GM12878 (cell line): Measurements from ENCODE around the gene CBLN1. TPM values are rescaled to one million over a fixed set of nuclear protein-coding genes. Genes with fewer than 3 reads are reported as not detected.
"Not testable (repeated sequence)": the region's sequence is repeated elsewhere in the genome, so short reads cannot be mapped to it uniquely, and the experiment has no call there.

Source experiments
- ATAC-seq: fragments of 200-7000 bp; cut with Tn5 transposase; 3 replicates; pipeline ENCODE4 v1.9.1; 2020; ENCODE audit warnings: mild to moderate bottlenecking, moderate library complexity
- BruUV-seq: library from RNA; stranded (reverse); fragments of 400-500 nt; replicated peaks from 2 replicates; lab custom pipeline; 2021; lab: Mats Ljungman, UMichigan
- CTCF ChIA-PET: fragments of 300-600 bp; sonication (Branson Sonifier 250); formaldehyde crosslinking; extraction: SDS; loops from one replicate; lab custom pipeline; 2021; ENCODE audit warnings: inconsistent platforms; lab: Yijun Ruan, JAX
- POLR2A ChIA-PET: fragments of 350-600 bp; formaldehyde crosslinking; extraction: SDS; loops from one replicate; lab custom pipeline; 2021; ENCODE audit warnings: inconsistent platforms; lab: Charles Lee
- RAD21 ChIA-PET: fragments of 300-600 bp; sonication (Branson Sonifier 250); formaldehyde crosslinking; loops from one replicate; lab custom pipeline; 2023; ENCODE audit warnings: antibody characterized with exemption; ENCODE audit not compliant: unreplicated experiment; lab: Charles Lee
- SMC1A ChIA-PET: fragments of 300-600 bp; sonication (Branson Sonifier 250); formaldehyde crosslinking; loops from one replicate; lab custom pipeline; 2023; ENCODE audit not compliant: unreplicated experiment, uncharacterized antibody; lab: Charles Lee
- DNase-seq: peaks from one replicate; pipeline ENCODE4 v3.0.0-alpha.2; 2011; ENCODE audit warnings: low read depth, low spot score
- FAIRE-seq: peaks from 3 replicates; lab custom pipeline; 2011; peaks lifted over from hg19 to GRCh38; lab: Jason Lieb, UNC
- H2AFZ ChIP-seq: 2 replicates; pipeline ENCODE4 v1.6.0; 2011; ENCODE audit warnings: low read depth, low read length, control low read depth; ENCODE audit not compliant: control insufficient read depth
- H3K27ac ChIP-seq: 2 replicates; pipeline ENCODE4 v1.5.1; 2011; ENCODE audit warnings: control low read depth; ENCODE audit not compliant: control insufficient read depth, insufficient read depth
- H3K27me3 ChIP-seq, 2 experiments: replicated peaks in 1 of 2; 2 replicates each; pipeline versions ENCODE4 v1.6.0 to v1.6.1; 2011; ENCODE audit warnings: low read length in 1 of 2; ENCODE audit not compliant: control insufficient read depth in 2 of 2, insufficient read depth in 2 of 2
- H3K36me3 ChIP-seq, 2 experiments: 2 replicates each; pipeline ENCODE4 v1.5.1; 2011; ENCODE audit warnings: low read length in 1 of 2; ENCODE audit not compliant: control insufficient read depth in 2 of 2, insufficient read depth in 2 of 2
- H3K4me1 ChIP-seq: 2 replicates; pipeline ENCODE4 v1.6.1; 2011; ENCODE audit warnings: mild to moderate bottlenecking, low read length, moderate library complexity, mixed read lengths; ENCODE audit not compliant: control insufficient read depth, insufficient read depth
- H3K4me2 ChIP-seq: 2 replicates; pipeline ENCODE4 v1.6.0; 2011; ENCODE audit warnings: control low read depth; ENCODE audit not compliant: control insufficient read depth, insufficient read depth
- H3K4me3 ChIP-seq: fragments of 200-600 bp; sonication (generic); 2 replicates; pipeline ENCODE4 v1.5.1; 2016
- H3K79me2 ChIP-seq: 2 replicates; pipeline ENCODE4 v1.6.0; 2011; ENCODE audit warnings: low read length; ENCODE audit not compliant: control insufficient read depth, insufficient read depth
- H3K9ac ChIP-seq: 2 replicates; pipeline ENCODE4 v1.8.0; 2011; ENCODE audit warnings: low read length, control low read depth, mixed read lengths; ENCODE audit not compliant: control insufficient read depth, insufficient read depth
- H3K9me3 ChIP-seq: replicated peaks from 3 replicates; pipeline ENCODE4 v1.5.1; 2011; ENCODE audit warnings: mild to moderate bottlenecking, low read length; ENCODE audit not compliant: control insufficient read depth, insufficient read depth
- H4K20me1 ChIP-seq: 2 replicates; pipeline ENCODE4 v1.6.0; 2011; ENCODE audit not compliant: control insufficient read depth, insufficient read depth
- NRF1 ChIP-seq: conservative IDR thresholded peaks from 2 replicates; pipeline ENCODE4 v1.6.1; 2011; ENCODE audit warnings: mild to moderate bottlenecking, low read depth, low read length, improper control_type of control experiment
- POU2F2 ChIP-seq: IDR thresholded peaks from 3 replicates; pipeline ENCODE4 v1.6.1; 2011; ENCODE audit warnings: low read depth, mild to moderate bottlenecking, low read length, borderline replicate concordance
- TBL1XR1 ChIP-seq: IDR thresholded peaks from 2 replicates; pipeline ENCODE4 v1.6.1; 2012; ENCODE audit warnings: low read depth, low read length, improper control_type of control experiment
- WGBS: methylation state at CpG from one replicate; pipeline ENCODE4 v1.1.6; 2016; ENCODE audit warnings: low lambda C conversion rate; ENCODE audit not compliant: insufficient replicate concordance, insufficient coverage; ENCODE audit errors: missing lambda C conversion rate; 5-methylcytosine and 5-hydroxymethylcytosine counted together
- in situ Hi-C: fragments of 300-500 bp; cut with MboI; formaldehyde crosslinking; loops from 9 replicates; pipeline ENCODE4 v1.14.3; 2018; ENCODE audit warnings: mixed read lengths
- intact Hi-C: fragments of 100-400 bp; cut with micrococcal nuclease; formaldehyde crosslinking; loops from one replicate; pipeline ENCODE4 v1.14.2; 2022; ENCODE audit not compliant: unreplicated experiment
- polyA plus RNA-seq, 11 experiments: library from polyadenylated mRNA; depleted of rRNA in 4 of 11; unstranded in 6 of 11; stranded (reverse) in 5 of 11; fragments of >200 nt; fragmentation: Nextera tagmentation in 4 of 11; fragmentation: Illumina TruSeq in 1 of 11; extraction: Ambion mirVana in 4 of 11; extraction: Trizol in 1 of 11; gene quantifications; 1 replicate in 1 of 11; 2 replicates in 10 of 11; pipeline versions ENCODE4 v1.2.1 to v1.2.3, GENCODE V29; 2011 to 2016; ENCODE audit warnings: inconsistent platforms in 2 of 11, missing spikeins in 2 of 11, low read depth in 1 of 11
- total RNA-seq, 4 experiments: library from RNA; depleted of rRNA in 3 of 4; stranded (reverse); fragments of >200 nt in 3 of 4; fragmentation: Illumina TruSeq in 1 of 4; extraction: Trizol in 1 of 4; gene quantifications; 2 replicates each; pipeline versions ENCODE4 v1.2.1 to v1.2.3, GENCODE V29; 2013 to 2021
- TF ChIP-seq, protein P1 (sequence below): fragments of 450-650 bp; IDR thresholded peaks from 2 replicates; pipeline ENCODE4 v1.6.1; 2017; ENCODE audit warnings: mild to moderate bottlenecking, low read depth, inconsistent platforms; ENCODE audit not compliant: poor library complexity, severe bottlenecking
- TF ChIP-seq, protein P2 (sequence below): IDR thresholded peaks from 2 replicates; pipeline ENCODE4 v1.6.1; 2011; ENCODE audit warnings: borderline replicate concordance, low read depth, mild to moderate bottlenecking, moderate library complexity, low read length; ENCODE audit not compliant: insufficient read depth, poor library complexity, severe bottlenecking

Gene CBLN1
- total and polyA plus RNA-seq, 10 of the 15 experiments (the other 5 are each of a cell fraction or from before 2014, with no cell fraction given), result not detected

DNA sequence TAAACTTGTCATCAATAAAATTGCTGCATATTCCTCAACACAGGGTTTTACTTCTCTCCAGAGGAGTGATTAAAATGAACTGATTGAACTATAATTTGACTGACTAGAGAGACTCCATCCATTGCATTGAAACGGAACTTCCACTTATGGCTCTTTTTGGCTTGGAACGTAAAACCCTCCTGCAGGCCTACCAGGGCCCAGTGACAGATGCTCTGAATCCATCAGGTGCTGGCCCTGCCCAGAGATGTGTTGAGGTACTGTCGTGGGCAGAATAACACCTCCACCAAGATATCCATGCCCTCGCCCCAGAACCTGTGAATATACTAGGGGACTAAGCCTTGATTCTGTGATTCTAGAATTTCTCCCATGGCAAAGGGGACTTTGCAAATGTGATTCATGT, 45.4 kb downstream of the CBLN1 start:
- Histone ChIP-seq H3K9ac (no peak overlapping the region), H2AFZ (no peak overlapping the region), H3K27ac (no peak overlapping the region), H3K9me3 (no peaks in the 10 kb centered on the region), H3K36me3 (no peaks in the 10 kb centered on the region), H3K27me3 (no peaks in the 10 kb centered on the region), H3K4me2 (no peak overlapping the region), H3K4me1 (no peaks in the 10 kb centered on the region), H3K4me3 (no peak overlapping the region), H4K20me1 (no peaks in the 10 kb centered on the region), H3K79me2 (no peaks in the 10 kb centered on the region)
- ChIA-PET RAD21 (no interaction called here), CTCF (no interaction called here), SMC1A (no interaction called here), POLR2A (no interaction called here)
- no peak for DNase-seq
- FAIRE-seq, result no peak
- ATAC-seq, result no peak
- in situ Hi-C loops (no loop called here), intact Hi-C loops (no loop called here)
- WGBS, result 8% methylated on average over 4 of the region's 4 CpGs
- no TSS peak for BruUV-seq
- no peak for TF ChIP-seq NRF1
- TF ChIP-seq, protein P1, sequence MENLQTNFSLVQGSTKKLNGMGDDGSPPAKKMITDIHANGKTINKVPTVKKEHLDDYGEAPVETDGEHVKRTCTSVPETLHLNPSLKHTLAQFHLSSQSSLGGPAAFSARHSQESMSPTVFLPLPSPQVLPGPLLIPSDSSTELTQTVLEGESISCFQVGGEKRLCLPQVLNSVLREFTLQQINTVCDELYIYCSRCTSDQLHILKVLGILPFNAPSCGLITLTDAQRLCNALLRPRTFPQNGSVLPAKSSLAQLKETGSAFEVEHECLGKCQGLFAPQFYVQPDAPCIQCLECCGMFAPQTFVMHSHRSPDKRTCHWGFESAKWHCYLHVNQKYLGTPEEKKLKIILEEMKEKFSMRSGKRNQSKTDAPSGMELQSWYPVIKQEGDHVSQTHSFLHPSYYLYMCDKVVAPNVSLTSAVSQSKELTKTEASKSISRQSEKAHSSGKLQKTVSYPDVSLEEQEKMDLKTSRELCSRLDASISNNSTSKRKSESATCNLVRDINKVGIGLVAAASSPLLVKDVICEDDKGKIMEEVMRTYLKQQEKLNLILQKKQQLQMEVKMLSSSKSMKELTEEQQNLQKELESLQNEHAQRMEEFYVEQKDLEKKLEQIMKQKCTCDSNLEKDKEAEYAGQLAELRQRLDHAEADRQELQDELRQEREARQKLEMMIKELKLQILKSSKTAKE, result no peak
- TF ChIP-seq POU2F2, result no peak
- TF ChIP-seq, protein P2, sequence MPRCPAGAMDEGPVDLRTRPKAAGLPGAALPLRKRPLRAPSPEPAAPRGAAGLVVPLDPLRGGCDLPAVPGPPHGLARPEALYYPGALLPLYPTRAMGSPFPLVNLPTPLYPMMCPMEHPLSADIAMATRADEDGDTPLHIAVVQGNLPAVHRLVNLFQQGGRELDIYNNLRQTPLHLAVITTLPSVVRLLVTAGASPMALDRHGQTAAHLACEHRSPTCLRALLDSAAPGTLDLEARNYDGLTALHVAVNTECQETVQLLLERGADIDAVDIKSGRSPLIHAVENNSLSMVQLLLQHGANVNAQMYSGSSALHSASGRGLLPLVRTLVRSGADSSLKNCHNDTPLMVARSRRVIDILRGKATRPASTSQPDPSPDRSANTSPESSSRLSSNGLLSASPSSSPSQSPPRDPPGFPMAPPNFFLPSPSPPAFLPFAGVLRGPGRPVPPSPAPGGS, result no peak
- no peak for TF ChIP-seq TBL1XR1

DNA sequence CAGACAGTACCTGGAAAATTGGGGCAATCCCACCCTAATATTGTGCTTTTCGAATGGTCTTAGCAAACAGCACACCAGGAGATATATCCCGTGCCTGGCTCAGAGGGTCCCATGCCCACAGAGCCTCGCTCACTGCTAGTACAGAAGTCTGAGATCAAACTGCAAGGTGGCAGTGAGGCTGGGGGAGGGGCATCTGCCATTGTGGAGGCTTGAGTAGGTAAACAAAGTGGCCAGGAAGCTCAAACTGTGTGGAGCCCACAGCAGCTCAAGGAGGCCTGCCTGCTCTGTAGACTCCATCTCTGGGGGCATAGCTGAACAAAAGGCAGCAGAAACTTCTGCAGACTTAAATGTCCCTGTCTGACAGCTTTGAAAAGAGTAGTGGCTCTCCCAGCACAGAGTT, 53.3 kb downstream of the CBLN1 start:
- H3K79me2 ChIP-seq, H3K27ac ChIP-seq, POLR2A ChIA-PET, H3K36me3 ChIP-seq, FAIRE-seq, SMC1A ChIA-PET, H2AFZ ChIP-seq, H3K9ac ChIP-seq, H3K4me2 ChIP-seq, intact Hi-C loops, H3K4me1 ChIP-seq, H3K4me3 ChIP-seq, DNase-seq, in situ Hi-C loops, BruUV-seq, ATAC-seq, H4K20me1 ChIP-seq, CTCF ChIA-PET, RAD21 ChIA-PET, H3K9me3 ChIP-seq, H3K27me3 ChIP-seq: not testable (repeated sequence)
- 0% methylated on average over 3 of the region's 3 CpGs for WGBS
